HepG2 (cell line): ENCODE data around the gene MKX. TPM values are rescaled to one million over a fixed set of nuclear protein-coding genes. Genes with fewer than 3 reads are reported as not detected.

ENCODE experiments used
- ATAC-seq: fragments of 200-7000 bp; cut with Tn5 transposase; 3 replicates; pipeline ENCODE4 v1.9.1; 2020; ENCODE audit warnings: mild to moderate bottlenecking, moderate library complexity
- BruUV-seq: library from RNA; stranded (reverse); fragments of 400-500 nt; replicated peaks from 2 replicates; lab custom pipeline; 2021; lab: Mats Ljungman, UMichigan
- CTCF ChIA-PET: fragments of 300-600 bp; formaldehyde crosslinking; extraction: SDS; loops from one replicate; lab custom pipeline; 2021; ENCODE audit warnings: low total read pairs, inconsistent platforms, low intra/inter-chr PET ratio; lab: Yijun Ruan, JAX
- POLR2A ChIA-PET: fragments of 350-600 bp; sonication (Branson Sonifier 250); formaldehyde crosslinking; loops from one replicate; lab custom pipeline; 2020; ENCODE audit warnings: antibody characterized with exemption, inconsistent platforms; lab: Yijun Ruan, JAX
- DNase-seq: peaks from one replicate; pipeline ENCODE4 v3.0.0-alpha.2; 2015; ENCODE audit warnings: low spot score
- FAIRE-seq: peaks from 3 replicates; lab custom pipeline; 2011; peaks lifted over from hg19 to GRCh38; lab: Jason Lieb, UNC
- H2AFZ ChIP-seq: one replicate; pipeline ENCODE4 v1.6.1; 2011; ENCODE audit warnings: low read length, inconsistent platforms
- H3K27ac ChIP-seq: fragments of 300-600 bp; 3 replicates; pipeline ENCODE4 v1.8.0; 2011; ENCODE audit warnings: mixed run types, mild to moderate bottlenecking, mixed read lengths, low read length, inconsistent platforms; ENCODE audit not compliant: insufficient read depth; ENCODE audit errors: extremely low read length
- H3K27me3 ChIP-seq, 2 experiments: fragments of 200-600 bp in 1 of 2; 2 replicates in 1 of 2; 3 replicates in 1 of 2; pipeline versions ENCODE4 v1.6.0 to v1.8.0; 2011; ENCODE audit warnings: low read length in 2 of 2, mild to moderate bottlenecking in 2 of 2, moderate library complexity in 2 of 2, inconsistent platforms in 1 of 2; ENCODE audit not compliant: insufficient read depth in 2 of 2, control insufficient read depth in 1 of 2
- H3K36me3 ChIP-seq, 2 experiments: fragments of 200-600 bp in 1 of 2; replicated peaks in 1 of 2; 2 replicates in 1 of 2; 3 replicates in 1 of 2; pipeline versions ENCODE4 v1.5.1 to v1.8.0; 2011; ENCODE audit warnings: low read length in 2 of 2, inconsistent platforms in 1 of 2; ENCODE audit not compliant: insufficient read depth in 2 of 2, control insufficient read depth in 1 of 2
- H3K4me1 ChIP-seq: 2 replicates; pipeline ENCODE4 v1.5.1; 2012; ENCODE audit warnings: low read length, inconsistent platforms; ENCODE audit not compliant: insufficient read depth
- H3K4me2 ChIP-seq: 2 replicates; pipeline ENCODE4 v1.6.0; 2011; ENCODE audit warnings: low read depth, low read length, inconsistent platforms
- H3K4me3 ChIP-seq, 3 experiments: fragments of 200-600 bp in 1 of 3; sonication (generic), shearing (Covaris generic) in 1 of 3; replicated peaks in 1 of 3; 2 replicates each; pipeline ENCODE4 v1.5.1; 2011 to 2016; ENCODE audit warnings: low read length in 3 of 3, inconsistent platforms in 2 of 3, low read depth in 2 of 3, mild to moderate bottlenecking in 2 of 3, control low read depth in 1 of 3, mixed read lengths in 1 of 3; ENCODE audit not compliant: insufficient read depth in 1 of 3
- H3K79me2 ChIP-seq: one replicate; pipeline ENCODE4 v1.6.1; 2011; ENCODE audit warnings: low read length, inconsistent platforms; ENCODE audit not compliant: insufficient read depth
- H3K9ac ChIP-seq: 2 replicates; pipeline ENCODE4 v1.6.0; 2011; ENCODE audit warnings: mild to moderate bottlenecking, low read depth, low read length, inconsistent platforms; ENCODE audit not compliant: insufficient read depth
- H3K9me3 ChIP-seq: 2 replicates; pipeline ENCODE4 v1.5.1; 2012; ENCODE audit warnings: mild to moderate bottlenecking, low read length
- H4K20me1 ChIP-seq: 2 replicates; pipeline ENCODE4 v1.6.0; 2011; ENCODE audit warnings: inconsistent platforms, mild to moderate bottlenecking, low read length, moderate library complexity; ENCODE audit not compliant: insufficient read depth
- MAFF ChIP-seq: IDR thresholded peaks from 2 replicates; pipeline ENCODE4 v1.6.1; 2011; ENCODE audit warnings: low read depth, low read length, improper control_type of control experiment
- MAFK ChIP-seq, 2 experiments: IDR thresholded peaks in 1 of 2; conservative IDR thresholded peaks in 1 of 2; 2 replicates each; pipeline ENCODE4 v1.6.1; 2011; ENCODE audit warnings: improper control_type of control experiment in 2 of 2, low read length in 2 of 2
- RERE ChIP-seq: IDR thresholded peaks from 2 replicates; pipeline ENCODE4 v1.6.1; 2016; ENCODE audit warnings: low read depth, missing genetic modification reagents, missing compliant biosample characterization
- ZNF275 ChIP-seq: sonication (generic); formaldehyde crosslinking; IDR thresholded peaks from 2 replicates; pipeline ENCODE4 v1.8.0; 2022; ENCODE audit warnings: missing genetic modification reagents, mild to moderate bottlenecking, inconsistent platforms, borderline replicate concordance
- in situ Hi-C: cut with HindIII; loops from 2 replicates; pipeline ENCODE4 v1.10.0; 2017; ENCODE audit warnings: low pct_unique_long_range_greater_than_20kb; ENCODE audit not compliant: extremely low pct_ligation_motif_present
- intact Hi-C: fragments of 100-400 bp; cut with micrococcal nuclease; formaldehyde crosslinking; loops from one replicate; pipeline ENCODE4 v1.10.0; 2022; ENCODE audit not compliant: unreplicated experiment
- polyA plus RNA-seq, 8 experiments: library from polyadenylated mRNA; depleted of rRNA in 3 of 8; stranded (reverse) in 7 of 8; unstranded in 1 of 8; fragments of >200 nt; fragmentation: Illumina TruSeq in 4 of 8; extraction: Trizol in 4 of 8; gene quantifications; 2 replicates each; pipeline versions ENCODE4 v1.2.1 to v1.2.3, GENCODE V29; 2011 to 2016; ENCODE audit warnings: low read depth in 4 of 8, missing spikeins in 1 of 8, mixed read lengths in 1 of 8; ENCODE audit not compliant: insufficient read depth in 1 of 8
- total RNA-seq, 5 experiments: library from RNA; depleted of rRNA; stranded (reverse); fragments of >200 nt; fragmentation: Illumina TruSeq; extraction: Trizol; gene quantifications; 2 replicates each; pipeline ENCODE4 v1.2.3, GENCODE V29; 2016; ENCODE audit warnings: low read depth in 1 of 5

Gene MKX
- total and polyA plus RNA-seq, 2 of the 13 experiments (the other 11 are each of a cell fraction or from before 2014, with no cell fraction given): not detected

- intact Hi-C loops: no loop called here
- peak; percentile 40; the same call in 1 of the 2 replicates for TF ChIP-seq MAFF
- no peak for TF ChIP-seq ZNF275
- TF ChIP-seq MAFK (conservative IDR thresholded peaks at IDR 0.05 in 1 of 2, IDR thresholded peaks at IDR 0.05 in 1 of 2; ENCODE audit: low read length in 2 of 2): peak; percentile 9 to 70; a peak in 2 of 4 replicates
- TF ChIP-seq RERE: no peak
- Histone ChIP-seq H3K9ac (no peak overlapping the region), H3K4me1 (no peaks in the 10 kb centered on the region), H3K36me3 (no peaks in the 10 kb centered on the region), H3K9me3 (no peaks in the 10 kb centered on the region), H3K27ac (no peak overlapping the region), H3K79me2 (no peaks in the 10 kb centered on the region), H3K27me3 (peaks cover 0 to 9% of the 10 kb centered on the region in 2 experiments; a peak in 2 of 5 replicates), H4K20me1 (no peaks in the 10 kb centered on the region), H3K4me2 (no peak overlapping the region), H3K4me3 (no peak overlapping the region), H2AFZ (no peak overlapping the region)
- CTCF ChIA-PET: no interaction called here
- in situ Hi-C loops: no loop called here
- ATAC-seq (no peak), FAIRE-seq (no peak), DNase-seq (no peak)
- POLR2A ChIA-PET: no interaction called here
- no TSS peak for BruUV-seq
Observed at GRCh38 chr10:27673065-27673464, 72.6 kb downstream of the MKX start.
